SK-N-SH treated with all-trans-retinoic acid at 6 μM for 48 hours (cell line): ENCODE measurements around the gene PRMT2.

Experiments
- ARNTL ChIP-seq: fragments of 450-650 bp; formaldehyde crosslinking; IDR thresholded peaks from 2 replicates; pipeline ENCODE4 v1.5.0; 2020; ENCODE audit warnings: low read depth, mild to moderate bottlenecking, moderate library complexity, borderline replicate concordance
- RARB ChIP-seq: fragments of 250-450 bp; sonication (Bioruptor Pico); IDR thresholded peaks from 2 replicates; pipeline ENCODE4 v1.8.0; 2021; ENCODE audit warnings: mild to moderate bottlenecking, moderate library complexity
- ZNF565 ChIP-seq: fragments of 450-650 bp; formaldehyde crosslinking; conservative IDR thresholded peaks from 2 replicates; pipeline ENCODE4 v1.5.0; 2020; ENCODE audit warnings: low read depth, mild to moderate bottlenecking, moderate library complexity
- TF ChIP-seq, protein P1 (sequence below): fragments of 250-450 bp; sonication (Bioruptor Pico); IDR thresholded peaks from 2 replicates; pipeline ENCODE4 v1.8.0; 2020; ENCODE audit warnings: mild to moderate bottlenecking, moderate library complexity, borderline replicate concordance
- TF ChIP-seq, protein P2 (sequence below): fragments of 250-450 bp; sonication (Bioruptor Pico); IDR thresholded peaks from 2 replicates; pipeline ENCODE4 v1.8.0; 2021; ENCODE audit warnings: low read depth, mild to moderate bottlenecking, moderate library complexity, borderline replicate concordance

DNA sequence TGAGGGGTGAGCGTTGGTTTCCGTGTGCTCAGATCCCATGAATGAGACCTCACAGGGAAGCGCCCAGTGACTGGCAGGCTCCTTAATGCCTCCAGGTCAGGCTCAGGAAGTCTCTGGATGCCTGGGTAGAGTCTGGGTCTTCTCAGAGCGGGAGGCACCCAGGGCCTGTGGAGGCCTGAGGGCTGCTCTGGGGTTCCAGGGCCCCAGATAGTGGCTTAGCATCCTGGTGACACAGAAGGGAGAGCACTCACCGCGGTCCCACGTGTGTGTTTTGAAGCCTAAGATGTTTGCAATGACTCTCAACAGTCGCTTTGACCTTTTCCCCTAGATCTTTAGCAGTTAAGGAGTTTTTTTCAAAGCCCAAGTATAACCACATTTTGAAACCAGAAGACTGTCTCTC is 25.0 kb downstream of the PRMT2 start:
- TF ChIP-seq RARB (CRISPR knock-in tag) (no peak), ARNTL (no peak), ZNF565 (CRISPR knock-in tag) (no peak)
- TF ChIP-seq, protein P1, sequence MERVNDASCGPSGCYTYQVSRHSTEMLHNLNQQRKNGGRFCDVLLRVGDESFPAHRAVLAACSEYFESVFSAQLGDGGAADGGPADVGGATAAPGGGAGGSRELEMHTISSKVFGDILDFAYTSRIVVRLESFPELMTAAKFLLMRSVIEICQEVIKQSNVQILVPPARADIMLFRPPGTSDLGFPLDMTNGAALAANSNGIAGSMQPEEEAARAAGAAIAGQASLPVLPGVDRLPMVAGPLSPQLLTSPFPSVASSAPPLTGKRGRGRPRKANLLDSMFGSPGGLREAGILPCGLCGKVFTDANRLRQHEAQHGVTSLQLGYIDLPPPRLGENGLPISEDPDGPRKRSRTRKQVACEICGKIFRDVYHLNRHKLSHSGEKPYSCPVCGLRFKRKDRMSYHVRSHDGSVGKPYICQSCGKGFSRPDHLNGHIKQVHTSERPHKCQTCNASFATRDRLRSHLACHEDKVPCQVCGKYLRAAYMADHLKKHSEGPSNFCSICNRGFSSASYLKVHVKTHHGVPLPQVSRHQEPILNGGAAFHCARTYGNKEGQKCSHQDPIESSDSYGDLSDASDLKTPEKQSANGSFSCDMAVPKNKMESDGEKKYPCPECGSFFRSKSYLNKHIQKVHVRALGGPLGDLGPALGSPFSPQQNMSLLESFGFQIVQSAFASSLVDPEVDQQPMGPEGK (CRISPR knock-in tag), result no peak
- TF ChIP-seq, protein P2, sequence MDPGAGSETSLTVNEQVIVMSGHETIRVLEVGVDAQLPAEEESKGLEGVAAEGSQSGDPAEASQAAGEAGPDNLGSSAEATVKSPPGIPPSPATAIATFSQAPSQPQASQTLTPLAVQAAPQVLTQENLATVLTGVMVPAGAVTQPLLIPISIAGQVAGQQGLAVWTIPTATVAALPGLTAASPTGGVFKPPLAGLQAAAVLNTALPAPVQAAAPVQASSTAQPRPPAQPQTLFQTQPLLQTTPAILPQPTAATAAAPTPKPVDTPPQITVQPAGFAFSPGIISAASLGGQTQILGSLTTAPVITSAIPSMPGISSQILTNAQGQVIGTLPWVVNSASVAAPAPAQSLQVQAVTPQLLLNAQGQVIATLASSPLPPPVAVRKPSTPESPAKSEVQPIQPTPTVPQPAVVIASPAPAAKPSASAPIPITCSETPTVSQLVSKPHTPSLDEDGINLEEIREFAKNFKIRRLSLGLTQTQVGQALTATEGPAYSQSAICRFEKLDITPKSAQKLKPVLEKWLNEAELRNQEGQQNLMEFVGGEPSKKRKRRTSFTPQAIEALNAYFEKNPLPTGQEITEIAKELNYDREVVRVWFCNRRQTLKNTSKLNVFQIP (CRISPR knock-in tag), result no peak
